Tibial artery (tissue), 4 donors: ENCODE data around the gene SYNGAP1.

Experiments used
- DNase-seq, 2 donors: peaks; one replicate each; pipeline ENCODE4 v3.0.0-alpha.2; 2019
- H3K27ac ChIP-seq, 2 donors: fragments of 200-600 bp; sonication (generic) in 1 of 2; 1 replicate in 1 of 2; 2 replicates in 1 of 2; pipeline ENCODE4 v1.5.1; 2018 to 2019; ENCODE audit warnings: mild to moderate bottlenecking in 1 of 2
- H3K27me3 ChIP-seq, 2 donors: fragments of 200-600 bp; sonication (generic) in 1 of 2; one replicate each; pipeline versions ENCODE4 v1.5.1 to v1.6.0; 2016 to 2019
- H3K36me3 ChIP-seq, 3 donors: fragments of 200-600 bp; sonication (generic) in 2 of 3; one replicate each; pipeline ENCODE4 v1.5.1; 2016 to 2019; ENCODE audit warnings: mild to moderate bottlenecking in 2 of 3
- H3K4me1 ChIP-seq, 4 donors: fragments of 200-600 bp; sonication (generic) in 2 of 4; 1 replicate in 3 of 4; 2 replicates in 1 of 4; pipeline ENCODE4 v1.5.1; 2016 to 2019
- H3K4me3 ChIP-seq, 2 donors: fragments of 200-600 bp; sonication (generic) in 1 of 2; 1 replicate in 1 of 2; 2 replicates in 1 of 2; pipeline ENCODE4 v1.5.1; 2018 to 2019; ENCODE audit warnings: mild to moderate bottlenecking in 2 of 2
- H3K9me3 ChIP-seq, 3 donors: fragments of 200-600 bp; sonication (generic) in 1 of 3; one replicate each; pipeline ENCODE4 v1.5.1; 2016 to 2019
- CTCF ChIP-seq, 2 experiments: fragments of 200-600 bp in 1 of 2; fragments of 450-650 bp in 1 of 2; IDR thresholded peaks; one replicate each; pipeline ENCODE4 v1.5.1; 2017 to 2019; ENCODE audit warnings: antibody characterized with exemption in 2 of 2, mild to moderate bottlenecking in 1 of 2, moderate library complexity in 1 of 2
- intact Hi-C: fragments of 100-400 bp; cut with DNase I; formaldehyde crosslinking; loops from one replicate; pipeline ENCODE4 v1.15.0; 2023; ENCODE audit warnings: low total_unique reads

Gene SYNGAP1

DNA sequence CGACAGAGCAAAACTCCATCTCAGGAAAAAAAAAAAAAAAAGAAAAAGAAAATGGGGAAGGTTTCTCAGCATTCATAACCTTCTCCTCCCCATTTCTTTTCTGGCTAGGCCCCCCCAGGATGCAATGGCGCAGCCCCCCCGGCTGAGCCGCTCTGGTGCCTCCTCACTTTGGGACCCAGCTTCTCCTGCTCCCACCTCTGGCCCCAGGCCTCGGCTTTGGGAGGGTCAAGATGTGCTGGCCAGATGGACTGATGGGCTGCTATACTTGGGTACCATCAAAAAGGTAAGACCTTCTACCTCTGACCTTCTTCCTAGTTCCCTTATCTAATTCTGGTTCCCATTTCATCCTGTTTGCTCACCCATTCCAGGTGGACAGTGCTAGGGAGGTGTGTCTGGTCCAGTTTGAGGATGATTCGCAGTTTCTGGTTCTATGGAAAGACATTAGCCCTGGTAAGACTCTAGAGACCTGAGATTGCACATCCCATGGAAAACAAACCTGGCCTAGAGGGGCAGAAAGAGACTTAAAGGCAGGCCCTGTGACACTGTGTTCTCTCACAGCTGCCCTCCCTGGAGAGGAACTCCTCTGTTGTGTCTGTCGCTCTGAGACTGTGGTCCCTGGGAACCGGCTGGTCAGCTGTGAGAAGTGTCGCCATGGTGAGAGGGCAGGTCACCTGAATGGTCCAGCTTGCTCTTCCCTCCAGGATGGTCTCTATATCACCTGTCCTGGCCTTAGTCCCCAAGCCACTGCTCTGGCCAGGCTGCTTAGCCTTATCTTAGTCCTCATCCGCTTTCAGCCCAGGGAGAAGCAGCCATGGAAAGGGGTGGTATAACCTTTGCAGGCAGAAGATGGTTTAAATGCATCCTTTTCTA, 7.5 kb upstream of the SYNGAP1 start:
- Histone ChIP-seq H3K27me3 (no peaks in the 10 kb centered on the region), H3K36me3 (peaks cover 25 to 44% (median 39%) of the 10 kb centered on the region in 3 donors), H3K27ac (peak overlapping the region; percentile 99 to 100), H3K4me1 (peaks cover 0 to 60% (median 43%) of the 10 kb centered on the region in 4 donors), H3K9me3 (no peaks in the 10 kb centered on the region), H3K4me3 (peak overlapping the region; percentile 94 to 98)
- no peak for DNase-seq
- intact Hi-C loops: loop anchor here (10.0 kb wide), 1 partner anchor 118 kb away; the partner anchor contains the start of gene RGL2
- TF ChIP-seq CTCF (IDR thresholded peaks at IDR 0.05): no peak

DNA sequence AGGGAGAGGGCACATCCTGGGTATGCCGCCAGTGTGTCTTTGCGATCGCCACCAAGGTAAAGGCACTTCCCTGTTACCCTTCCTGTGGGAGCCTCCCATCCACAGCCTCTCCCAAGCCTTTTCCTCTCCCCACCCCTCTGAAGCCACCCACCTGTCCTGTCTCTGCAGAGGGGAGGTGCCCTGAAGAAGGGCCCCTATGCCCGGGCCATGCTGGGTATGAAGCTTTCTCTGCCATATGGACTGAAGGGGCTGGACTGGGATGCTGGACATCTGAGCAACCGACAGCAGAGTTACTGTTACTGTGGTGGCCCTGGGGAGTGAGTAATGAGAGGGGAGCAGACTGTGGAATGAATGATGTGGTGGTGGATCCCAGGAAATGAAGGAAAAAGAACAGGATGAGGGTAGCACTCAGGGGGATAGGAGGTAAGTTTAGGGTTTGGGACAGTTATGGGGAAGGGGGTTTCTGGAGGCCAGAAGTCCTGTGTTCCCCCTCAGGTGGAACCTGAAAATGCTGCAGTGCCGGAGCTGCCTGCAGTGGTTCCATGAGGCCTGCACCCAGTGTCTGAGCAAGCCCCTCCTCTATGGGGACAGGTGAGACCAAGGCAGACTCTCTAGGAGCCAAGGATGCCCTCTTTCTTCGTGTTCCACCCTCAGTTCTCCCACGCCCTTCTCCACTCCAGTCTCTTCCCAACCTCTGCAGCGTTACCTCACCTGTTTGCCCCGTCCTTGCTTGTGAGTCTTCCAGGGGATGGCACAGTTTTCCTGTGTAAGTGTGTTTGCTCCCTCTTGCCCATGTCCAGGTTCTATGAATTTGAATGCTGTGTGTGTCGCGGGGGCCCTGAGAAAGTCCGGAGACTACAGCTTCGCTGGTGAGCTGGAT, 6.4 kb upstream of the SYNGAP1 start:
- intact Hi-C loops: loop anchor here (10.0 kb wide), 1 partner anchor 119 kb away; the partner anchor contains the start of gene RGL2
- Histone ChIP-seq H3K9me3 (no peaks in the 10 kb centered on the region), H3K27me3 (no peaks in the 10 kb centered on the region), H3K27ac (peak overlapping the region in 1 of 2 donors; percentile 99), H3K4me3 (no peak overlapping the region), H3K4me1 (peaks cover 0 to 65% (median 45%) of the 10 kb centered on the region in 4 donors), H3K36me3 (peaks cover 25 to 44% (median 39%) of the 10 kb centered on the region in 3 donors)
- no peak for TF ChIP-seq CTCF (IDR thresholded peaks at IDR 0.05)
- DNase-seq: no peak

DNA sequence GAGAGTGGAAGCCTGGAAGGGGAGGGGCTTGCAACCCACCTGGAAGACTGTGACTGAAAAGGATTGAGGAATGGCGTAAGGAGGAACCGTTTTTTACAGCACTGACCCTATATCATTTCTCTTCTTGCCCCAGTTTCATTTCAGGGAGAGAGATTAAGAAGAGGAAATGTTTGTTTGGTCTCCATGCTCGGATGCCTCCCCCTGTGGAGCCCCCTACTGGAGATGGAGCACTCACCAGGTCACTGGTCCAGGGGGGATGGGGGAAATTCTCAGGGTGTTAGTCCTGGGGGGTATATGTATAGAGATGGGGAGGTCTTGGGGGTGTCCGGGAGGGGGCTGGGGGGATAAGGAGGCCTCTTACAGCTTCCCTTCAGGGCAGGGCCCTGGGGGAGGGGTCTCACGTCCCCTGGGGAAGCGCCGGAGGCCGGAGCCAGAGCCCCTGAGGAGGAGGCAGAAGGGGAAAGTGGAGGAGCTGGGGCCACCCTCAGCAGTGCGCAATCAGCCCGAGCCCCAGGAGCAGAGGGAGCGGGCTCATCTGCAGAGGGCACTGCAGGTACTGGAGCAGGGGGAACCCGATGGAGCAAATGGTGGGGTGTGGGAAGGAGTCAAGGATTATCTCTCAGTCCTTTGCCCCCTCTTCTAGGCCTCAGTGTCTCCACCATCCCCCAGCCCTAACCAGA, 5.1 kb upstream of the SYNGAP1 start:
- Histone ChIP-seq H3K36me3 (peaks cover 25 to 44% (median 39%) of the 10 kb centered on the region in 3 donors), H3K27me3 (no peaks in the 10 kb centered on the region), H3K4me1 (peaks cover 0 to 66% (median 58%) of the 10 kb centered on the region in 4 donors), H3K4me3 (no peak overlapping the region), H3K27ac (peak overlapping the region in 1 of 2 donors; percentile 25), H3K9me3 (no peaks in the 10 kb centered on the region)
- no peak for DNase-seq
- intact Hi-C loops: loop anchor here (10.0 kb wide), 1 partner anchor 120 kb away; the partner anchor contains the start of gene RGL2
- no peak for TF ChIP-seq CTCF (IDR thresholded peaks at IDR 0.05)

DNA sequence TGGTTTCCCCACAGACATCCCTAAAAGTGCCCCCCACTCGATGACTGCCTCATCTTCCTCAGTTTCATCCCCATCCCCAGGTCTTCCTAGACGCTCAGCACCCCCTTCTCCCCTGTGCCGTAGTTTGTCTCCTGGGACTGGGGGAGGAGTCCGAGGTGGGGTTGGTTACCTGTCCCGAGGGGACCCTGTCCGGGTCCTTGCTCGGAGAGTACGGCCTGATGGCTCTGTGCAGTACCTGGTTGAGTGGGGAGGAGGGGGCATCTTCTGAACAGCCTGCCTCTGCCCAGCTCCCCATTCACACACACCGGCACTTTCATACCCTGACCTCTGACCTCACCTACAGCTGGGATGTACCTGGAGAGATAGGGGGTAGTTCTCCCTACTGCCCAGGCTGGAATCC, 4.0 kb upstream of the SYNGAP1 start:
- no peak for DNase-seq
- H3K9me3 ChIP-seq: no peaks in the 10 kb centered on the region
- intact Hi-C loops: loop anchor here (10.0 kb wide), 1 partner anchor 121 kb away; the partner anchor contains the start of gene RGL2
- peaks cover 0 to 75% (median 63%) of the 10 kb centered on the region in 4 donors for H3K4me1 ChIP-seq
- no peak overlapping the region for H3K4me3 ChIP-seq
- TF ChIP-seq CTCF (IDR thresholded peaks at IDR 0.05): no peak
- H3K36me3 ChIP-seq: peaks cover 25 to 44% (median 39%) of the 10 kb centered on the region in 3 donors
- no peaks in the 10 kb centered on the region for H3K27me3 ChIP-seq
- H3K27ac ChIP-seq: peak overlapping the region; percentile 31 to 88
